ENCODE data around the gene DDX23.

DNA sequence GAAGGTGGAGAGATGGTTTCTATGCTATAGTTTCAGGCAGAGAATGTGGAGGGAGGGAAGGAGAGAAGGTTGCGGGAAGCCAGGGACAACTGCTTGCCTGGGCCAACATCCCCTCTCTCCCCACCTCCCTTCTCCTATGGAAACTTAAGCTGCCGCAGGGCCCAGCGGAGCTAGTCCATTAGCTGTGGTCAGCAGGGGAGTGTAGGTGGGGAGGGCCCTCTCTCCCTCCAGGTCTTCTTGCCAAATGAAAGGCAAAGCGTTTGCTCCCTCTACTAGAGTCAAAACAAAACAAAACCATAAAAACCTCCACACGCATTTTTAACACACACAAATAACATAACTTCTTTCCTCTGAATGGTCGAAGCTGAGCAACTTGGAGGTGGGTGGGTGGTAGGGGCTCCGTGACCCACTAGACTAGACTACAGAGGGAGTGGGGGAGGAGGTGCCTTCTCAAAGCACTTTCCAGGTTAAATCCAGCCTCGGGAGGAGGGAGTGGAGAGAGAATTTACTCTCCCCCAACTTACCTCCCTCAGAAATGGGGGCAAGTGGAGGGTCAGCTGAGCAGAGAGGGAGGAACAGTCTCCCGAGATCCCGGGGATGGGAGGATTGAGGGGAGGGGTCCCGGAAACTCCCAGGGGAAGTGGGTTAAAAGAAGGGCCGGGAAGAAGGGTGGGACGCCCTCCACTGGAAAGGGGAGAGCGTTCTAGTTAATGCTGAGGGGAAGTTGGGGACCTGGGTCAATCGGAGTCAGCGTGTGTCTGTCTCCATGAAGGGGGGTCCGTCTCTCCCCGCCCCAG is 38.3 kb downstream of the DDX23 start:
- TF ChIP-seq CTCF (IDR thresholded peaks at IDR 0.05) (no peak), POLR2A (IDR thresholded peaks at IDR 0.05) (no peak), POLR2AphosphoS5 (IDR thresholded peaks at IDR 0.05) (no peak), EP300 (IDR thresholded peaks at IDR 0.05) (no peak)

Measured in upper lobe of left lung (tissue), 4 donors.